Fibroblast of lung (primary cell): Measurements from ENCODE around the gene HCN2. TPM values are rescaled to one million over a fixed set of nuclear protein-coding genes. Genes with fewer than 3 reads are reported as not detected.

Source experiments
- DNase-seq, 2 donors: peaks; one replicate each; pipeline versions ENCODE4 v3.0.0 to v3.0.0-alpha.2; 2010; ENCODE audit warnings: low read depth in 2 of 2
- H2AFZ ChIP-seq: 2 replicates; pipeline ENCODE4 v1.5.1; 2012; ENCODE audit warnings: low read length, control low read depth, inconsistent platforms
- H3K27ac ChIP-seq: 2 replicates; pipeline ENCODE4 v1.5.1; 2011; ENCODE audit warnings: low read length, control low read depth; ENCODE audit not compliant: insufficient read depth
- H3K27me3 ChIP-seq: 2 replicates; pipeline ENCODE4 v1.5.1; 2011; ENCODE audit warnings: mild to moderate bottlenecking, low read length; ENCODE audit not compliant: control insufficient read depth, insufficient read depth
- H3K36me3 ChIP-seq: 2 replicates; pipeline ENCODE4 v1.5.1; 2011; ENCODE audit warnings: low read length; ENCODE audit not compliant: control insufficient read depth, insufficient read depth
- H3K4me1 ChIP-seq: 2 replicates; pipeline ENCODE4 v1.5.1; 2011; ENCODE audit warnings: low read length; ENCODE audit not compliant: control insufficient read depth, insufficient read depth; ENCODE audit errors: extremely low read depth
- H3K4me2 ChIP-seq: 2 replicates; pipeline ENCODE4 v1.5.1; 2011; ENCODE audit warnings: low read length, control low read depth; ENCODE audit not compliant: insufficient read depth; ENCODE audit errors: extremely low read depth
- H3K4me3 ChIP-seq, 4 experiments: fragments of 200-600 bp in 1 of 4; sonication (generic) in 1 of 4; replicated peaks in 1 of 4; 2 replicates each; pipeline ENCODE4 v1.5.1; 2011 to 2016; ENCODE audit warnings: low read length in 4 of 4, low read depth in 3 of 4, mild to moderate bottlenecking in 3 of 4, control low read depth in 2 of 4, inconsistent platforms in 1 of 4, mixed read lengths in 1 of 4; ENCODE audit not compliant: insufficient read depth in 1 of 4; ENCODE audit errors: control extremely low read depth in 1 of 4
- H3K79me2 ChIP-seq: 2 replicates; pipeline ENCODE4 v1.5.1; 2012; ENCODE audit warnings: mild to moderate bottlenecking, low read length, inconsistent platforms; ENCODE audit not compliant: control insufficient read depth, insufficient read depth
- H3K9ac ChIP-seq: 2 replicates; pipeline ENCODE4 v1.5.1; 2011; ENCODE audit warnings: mild to moderate bottlenecking, low read length, control low read depth; ENCODE audit not compliant: insufficient read depth
- H3K9me3 ChIP-seq: 2 replicates; pipeline ENCODE4 v1.5.1; 2012; ENCODE audit warnings: low read depth, low read length; ENCODE audit not compliant: control insufficient read depth, insufficient read depth
- H4K20me1 ChIP-seq: 2 replicates; pipeline ENCODE4 v1.5.1; 2011; ENCODE audit warnings: low read length; ENCODE audit not compliant: control insufficient read depth, insufficient read depth; ENCODE audit errors: extremely low read depth
- EZH2 ChIP-seq: IDR thresholded peaks from 2 replicates; pipeline ENCODE4 v1.5.1; 2012; ENCODE audit warnings: low read length, control low read depth, mild to moderate bottlenecking; ENCODE audit errors: missing control alignments
- polyA plus RNA-seq, 2 donors: library from polyadenylated mRNA; depleted of rRNA in 1 of 2; stranded (reverse) in 1 of 2; unstranded in 1 of 2; fragments of >200 nt; gene quantifications; 2 replicates each; pipeline ENCODE4 v1.2.1, GENCODE V29; 2011 to 2012; ENCODE audit warnings: missing spikeins in 1 of 2
- total RNA-seq: library from RNA; depleted of rRNA; stranded (reverse); fragments of >200 nt; gene quantifications from 2 replicates; pipeline ENCODE4 v1.2.1, GENCODE V29; 2014
- TF ChIP-seq, protein P1 (sequence below), 2 donors: IDR thresholded peaks in 1 of 2; conservative IDR thresholded peaks in 1 of 2; 1 replicate in 1 of 2; 2 replicates in 1 of 2; pipeline ENCODE4 v1.5.1; 2011 to 2012; ENCODE audit warnings: low read length in 2 of 2, control low read depth in 1 of 2, inconsistent platforms in 1 of 2, low read depth in 1 of 2, mild to moderate bottlenecking in 1 of 2

HCN2 gene
- total and polyA plus RNA-seq, 2 donors (not counting 1 experiment from before 2014, with no cell fraction given): 0.49 to 0.50 TPM

DNA sequence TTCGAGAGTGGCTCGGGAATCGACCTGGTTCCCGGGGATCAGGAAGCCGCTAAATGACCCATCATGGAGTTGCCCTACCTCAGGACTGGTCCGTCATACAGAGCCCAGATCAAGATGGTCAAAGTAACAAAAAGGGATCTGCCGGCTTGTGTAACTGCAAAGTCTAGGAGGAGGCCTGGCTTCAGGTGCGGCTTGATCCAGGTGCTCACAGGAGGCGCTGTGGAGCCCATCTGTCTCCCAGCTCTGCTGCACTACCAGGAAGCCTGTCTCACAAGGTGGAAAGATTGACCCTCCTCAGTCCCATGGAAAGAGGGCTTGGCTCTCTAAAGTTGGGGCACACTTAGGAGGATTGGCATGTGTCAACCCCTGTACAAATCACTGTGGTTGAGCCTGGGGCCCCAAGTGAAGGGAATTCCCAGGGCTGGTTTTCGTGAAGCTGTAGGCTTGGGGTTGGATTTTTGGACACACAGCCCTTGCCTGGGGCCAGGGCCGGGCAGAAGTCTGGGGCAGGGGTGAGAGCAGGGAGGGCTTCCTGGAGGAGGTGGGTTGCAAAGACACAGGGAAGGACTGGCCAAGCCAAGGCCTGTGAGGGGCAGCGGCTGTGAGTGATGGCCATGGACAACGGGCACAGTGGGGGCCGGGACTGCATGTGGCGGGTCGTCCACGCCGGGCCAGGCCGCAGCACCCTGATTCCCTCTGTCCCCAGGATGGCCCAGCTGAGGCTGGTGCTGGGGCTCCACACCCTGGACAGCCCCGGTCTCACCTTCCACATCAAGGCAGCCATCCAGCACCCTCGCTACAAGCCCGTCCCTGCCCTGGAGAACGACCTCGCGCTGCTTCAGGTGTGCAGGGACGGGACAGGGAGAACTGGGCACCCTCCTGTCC is 41.6 kb upstream of the HCN2 start:
- H3K27ac ChIP-seq: no peak overlapping the region
- no peaks in the 10 kb centered on the region for H3K27me3 ChIP-seq
- H3K36me3 ChIP-seq: no peaks in the 10 kb centered on the region
- H3K79me2 ChIP-seq: no peaks in the 10 kb centered on the region
- no peaks in the 10 kb centered on the region for H3K9me3 ChIP-seq
- no peak overlapping the region for H3K4me3 ChIP-seq
- H3K4me2 ChIP-seq: no peak overlapping the region
- no peak for TF ChIP-seq EZH2
- TF ChIP-seq, protein P1, sequence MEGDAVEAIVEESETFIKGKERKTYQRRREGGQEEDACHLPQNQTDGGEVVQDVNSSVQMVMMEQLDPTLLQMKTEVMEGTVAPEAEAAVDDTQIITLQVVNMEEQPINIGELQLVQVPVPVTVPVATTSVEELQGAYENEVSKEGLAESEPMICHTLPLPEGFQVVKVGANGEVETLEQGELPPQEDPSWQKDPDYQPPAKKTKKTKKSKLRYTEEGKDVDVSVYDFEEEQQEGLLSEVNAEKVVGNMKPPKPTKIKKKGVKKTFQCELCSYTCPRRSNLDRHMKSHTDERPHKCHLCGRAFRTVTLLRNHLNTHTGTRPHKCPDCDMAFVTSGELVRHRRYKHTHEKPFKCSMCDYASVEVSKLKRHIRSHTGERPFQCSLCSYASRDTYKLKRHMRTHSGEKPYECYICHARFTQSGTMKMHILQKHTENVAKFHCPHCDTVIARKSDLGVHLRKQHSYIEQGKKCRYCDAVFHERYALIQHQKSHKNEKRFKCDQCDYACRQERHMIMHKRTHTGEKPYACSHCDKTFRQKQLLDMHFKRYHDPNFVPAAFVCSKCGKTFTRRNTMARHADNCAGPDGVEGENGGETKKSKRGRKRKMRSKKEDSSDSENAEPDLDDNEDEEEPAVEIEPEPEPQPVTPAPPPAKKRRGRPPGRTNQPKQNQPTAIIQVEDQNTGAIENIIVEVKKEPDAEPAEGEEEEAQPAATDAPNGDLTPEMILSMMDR (conservative IDR thresholded peaks at IDR 0.05 in 1 of 2, IDR thresholded peaks at IDR 0.05 in 1 of 2; ENCODE audit: low read depth in 1 of 2, low read length in 2 of 2): no peak
- DNase-seq: no peak
- no peak overlapping the region for H2AFZ ChIP-seq
- no peaks in the 10 kb centered on the region for H3K4me1 ChIP-seq
- H4K20me1 ChIP-seq: no peaks in the 10 kb centered on the region
- no peak overlapping the region for H3K9ac ChIP-seq

DNA sequence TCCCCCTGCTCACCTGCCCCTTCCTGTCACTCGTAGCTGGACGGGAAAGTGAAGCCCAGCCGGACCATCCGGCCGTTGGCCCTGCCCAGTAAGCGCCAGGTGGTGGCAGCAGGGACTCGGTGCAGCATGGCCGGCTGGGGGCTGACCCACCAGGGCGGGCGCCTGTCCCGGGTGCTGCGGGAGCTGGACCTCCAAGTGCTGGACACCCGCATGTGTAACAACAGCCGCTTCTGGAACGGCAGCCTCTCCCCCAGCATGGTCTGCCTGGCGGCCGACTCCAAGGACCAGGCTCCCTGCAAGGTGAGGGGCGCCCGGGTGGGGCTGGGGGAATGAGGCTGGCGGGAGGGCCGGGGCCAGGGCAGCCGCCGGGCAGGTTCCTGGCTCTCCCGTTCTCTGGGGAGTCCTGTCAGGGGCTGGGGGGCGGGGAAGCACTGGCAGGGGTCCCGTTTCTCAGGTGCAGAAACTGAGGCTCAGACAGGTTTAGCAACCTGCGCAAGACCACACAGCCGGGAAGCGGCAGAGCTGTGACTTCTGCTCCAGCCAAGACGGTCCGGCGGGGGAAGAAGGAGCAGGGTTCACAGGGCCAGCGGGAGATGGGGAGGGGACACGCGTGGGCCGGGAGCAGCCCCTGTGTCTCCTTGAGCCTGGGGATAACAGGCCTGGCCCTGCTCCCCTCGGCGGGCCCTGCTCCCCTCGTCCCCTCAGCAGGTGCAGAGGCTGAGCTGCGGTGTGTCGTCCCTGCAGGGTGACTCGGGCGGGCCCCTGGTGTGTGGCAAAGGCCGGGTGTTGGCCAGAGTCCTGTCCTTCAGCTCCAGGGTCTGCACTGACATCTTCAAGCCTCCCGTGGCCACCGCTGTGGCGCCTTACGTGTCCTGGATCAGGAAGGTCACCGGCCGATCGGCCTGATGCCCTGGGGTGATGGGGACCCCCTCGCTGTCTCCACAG is 40.5 kb upstream of the HCN2 start:
- no peak for DNase-seq
- Histone ChIP-seq H3K4me1 (no peaks in the 10 kb centered on the region), H3K4me3 (no peak overlapping the region), H4K20me1 (no peaks in the 10 kb centered on the region), H2AFZ (no peak overlapping the region), H3K9me3 (no peaks in the 10 kb centered on the region), H3K27ac (no peak overlapping the region), H3K79me2 (no peaks in the 10 kb centered on the region), H3K36me3 (no peaks in the 10 kb centered on the region), H3K27me3 (no peaks in the 10 kb centered on the region), H3K4me2 (no peak overlapping the region), H3K9ac (no peak overlapping the region)
- TF ChIP-seq, protein P1 (conservative IDR thresholded peaks at IDR 0.05 in 1 of 2, IDR thresholded peaks at IDR 0.05 in 1 of 2; ENCODE audit: low read depth in 1 of 2, low read length in 2 of 2): no peak
- no peak for TF ChIP-seq EZH2

DNA sequence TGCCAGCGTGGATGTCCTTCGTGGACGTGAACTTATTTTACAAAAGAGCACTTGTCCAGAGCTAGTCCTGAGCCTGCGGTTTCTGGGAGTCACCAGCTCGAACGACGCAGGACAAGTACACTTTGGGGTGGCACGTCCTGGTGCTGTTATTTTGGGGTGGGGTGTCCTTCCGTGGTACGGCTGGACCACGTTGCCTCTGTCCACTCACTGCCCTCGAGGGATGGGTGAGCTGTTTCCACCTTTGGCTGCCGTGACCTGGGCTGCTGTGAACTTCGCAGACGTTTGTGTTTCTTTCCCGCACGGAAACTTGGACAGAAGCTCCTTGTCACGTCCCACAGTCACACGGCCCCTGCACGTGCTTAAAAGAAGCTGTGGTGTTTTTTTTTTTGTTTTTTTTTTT is 34.9 kb upstream of the HCN2 start:
- Histone ChIP-seq H3K36me3 (no peaks in the 10 kb centered on the region), H3K4me2 (no peak overlapping the region), H3K4me3 (no peak overlapping the region), H2AFZ (no peak overlapping the region), H3K27me3 (no peaks in the 10 kb centered on the region), H3K4me1 (no peaks in the 10 kb centered on the region), H3K27ac (no peak overlapping the region), H3K9me3 (no peaks in the 10 kb centered on the region), H3K79me2 (no peaks in the 10 kb centered on the region), H3K9ac (no peak overlapping the region), H4K20me1 (no peaks in the 10 kb centered on the region)
- TF ChIP-seq, protein P1 (conservative IDR thresholded peaks at IDR 0.05 in 1 of 2, IDR thresholded peaks at IDR 0.05 in 1 of 2; ENCODE audit: low read depth in 1 of 2, low read length in 2 of 2): no peak
- no peak for TF ChIP-seq EZH2
- DNase-seq: no peak
